RWPE2 (cell line): ENCODE results near the gene MOV10.

Experiments used
- ATAC-seq: fragments of 200-7000 bp; cut with Tn5 transposase; 3 replicates; pipeline ENCODE4 v1.9.1; 2021; ENCODE audit warnings: low read depth
- DNase-seq: peaks from one replicate; pipeline ENCODE4 v3.0.0-alpha.2; 2020; ENCODE audit warnings: low spot score
- H3K27ac ChIP-seq: fragments of 450-650 bp; 2 replicates; pipeline ENCODE4 v1.5.1; 2017; ENCODE audit warnings: mild to moderate bottlenecking; ENCODE audit not compliant: poor library complexity, severe bottlenecking
- H3K27me3 ChIP-seq: fragments of 250-450 bp; sonication (Bioruptor Pico); 2 replicates; pipeline ENCODE4 v1.5.1; 2021; ENCODE audit warnings: mild to moderate bottlenecking, moderate library complexity; ENCODE audit not compliant: insufficient read depth, poor library complexity, severe bottlenecking
- H3K36me3 ChIP-seq: fragments of 250-450 bp; sonication (Bioruptor Pico); 2 replicates; pipeline ENCODE4 v1.5.1; 2020; ENCODE audit warnings: low read depth, mild to moderate bottlenecking, moderate library complexity
- H3K4me1 ChIP-seq: fragments of 250-450 bp; sonication (Bioruptor Pico); 2 replicates; pipeline ENCODE4 v1.5.1; 2021; ENCODE audit warnings: mild to moderate bottlenecking, moderate library complexity; ENCODE audit not compliant: insufficient read depth, poor library complexity, severe bottlenecking
- H3K4me3 ChIP-seq: fragments of 250-450 bp; sonication (Bioruptor Pico); 2 replicates; pipeline ENCODE4 v1.5.1; 2021; ENCODE audit warnings: mild to moderate bottlenecking, moderate library complexity; ENCODE audit not compliant: severe bottlenecking
- H3K9me3 ChIP-seq: fragments of 250-450 bp; sonication (Bioruptor Pico); 2 replicates; pipeline ENCODE4 v1.5.1; 2021; ENCODE audit warnings: mild to moderate bottlenecking, moderate library complexity; ENCODE audit not compliant: severe bottlenecking
- CTCF ChIP-seq: fragments of 450-650 bp; IDR thresholded peaks from one replicate; pipeline ENCODE4 v1.5.1; 2017; ENCODE audit warnings: mild to moderate bottlenecking, moderate library complexity; ENCODE audit not compliant: poor library complexity, severe bottlenecking

The MOV10 gene

GRCh38 chr1:112672842-112673241 is 1.6 kb upstream of the MOV10 start:
- Histone ChIP-seq H3K4me1 (peaks cover 6% of the 10 kb centered on the region), H3K27me3 (no peaks in the 10 kb centered on the region), H3K36me3 (peaks cover 39% of the 10 kb centered on the region), H3K27ac (peak overlapping the region; percentile 67), H3K4me3 (no peak overlapping the region), H3K9me3 (no peaks in the 10 kb centered on the region)
- no peak for ATAC-seq
- DNase-seq, result no peak
- TF ChIP-seq CTCF, result no peak

- H3K4me3 ChIP-seq, result peak overlapping the region; percentile 58
- DNase-seq, result no peak
- H3K27ac ChIP-seq, result peak overlapping the region; percentile 67
- TF ChIP-seq CTCF, result peak; percentile 63
- ATAC-seq, result peak; percentile 31
- H3K9me3 ChIP-seq, result no peaks in the 10 kb centered on the region
- peaks cover 6% of the 10 kb centered on the region for H3K4me1 ChIP-seq
- H3K36me3 ChIP-seq, result peaks cover 29% of the 10 kb centered on the region
- no peaks in the 10 kb centered on the region for H3K27me3 ChIP-seq
These were observed 643 bp upstream of the MOV10 start for GRCh38 chr1:112673592-112674439.

- H3K4me1 ChIP-seq, result peaks cover 6% of the 10 kb centered on the region
- peak; percentile 49 for ATAC-seq
- H3K27me3 ChIP-seq, result no peaks in the 10 kb centered on the region
- H3K9me3 ChIP-seq, result no peaks in the 10 kb centered on the region
- H3K36me3 ChIP-seq, result peaks cover 16% of the 10 kb centered on the region
- peak; percentile 55 for DNase-seq
- peak; percentile 31 for TF ChIP-seq CTCF
- peak overlapping the region; percentile 58 for H3K4me3 ChIP-seq
- H3K27ac ChIP-seq, result peak overlapping the region; percentile 67
These were observed 698 bp downstream of the MOV10 start for GRCh38 chr1:112674986-112675727.

GRCh38 chr1:112675728-112676381 is 1.4 kb downstream of the MOV10 start:
- Histone ChIP-seq H3K4me3 (peak overlapping the region; percentile 58), H3K9me3 (no peaks in the 10 kb centered on the region), H3K27ac (peak overlapping the region; percentile 67), H3K36me3 (peaks cover 10% of the 10 kb centered on the region), H3K27me3 (no peaks in the 10 kb centered on the region), H3K4me1 (peaks cover 6% of the 10 kb centered on the region)
- no peak for TF ChIP-seq CTCF
- no peak for ATAC-seq
- no peak for DNase-seq
